ENCODE measurements around the gene DPH3. TPM values are rescaled to one million over a fixed set of nuclear protein-coding genes. Genes with fewer than 3 reads are reported as not detected.

Gene DPH3
- total RNA-seq, 1 donor from 2014 or later, result 61.5 TPM

- TF ChIP-seq CTCF (IDR thresholded peaks at IDR 0.05; ENCODE audit: insufficient read depth, low read depth, low read length) (no peak), EZH2 (IDR thresholded peaks at IDR 0.05; ENCODE audit: insufficient read depth, low read length) (no peak)
- no peak for FAIRE-seq
- no peaks in the 10 kb centered on the region for H3K27me3 Mint-ChIP-seq (ENCODE audit: low read depth, unreplicated experiment)
- H3K4me3 Mint-ChIP-seq (ENCODE audit: unreplicated experiment), result no peak overlapping the region
- Histone ChIP-seq H3K27ac (ENCODE audit: low read depth, low read length) (no peak overlapping the region), H3K27me3 (ENCODE audit: insufficient read depth, low read length) (no peaks in the 10 kb centered on the region), H3K4me3 (ENCODE audit: insufficient read depth, low read depth, low read length) (no peak overlapping the region), H3K9ac (ENCODE audit: low read length) (no peak overlapping the region), H3K4me2 (ENCODE audit: low read length) (no peak overlapping the region), H3K79me2 (ENCODE audit: insufficient read depth, low read length) (no peaks in the 10 kb centered on the region), H4K20me1 (ENCODE audit: insufficient read depth, low read length) (no peaks in the 10 kb centered on the region), H3K4me1 (ENCODE audit: insufficient read depth, low read length) (no peaks in the 10 kb centered on the region), H3K36me3 (ENCODE audit: insufficient read depth, low read length) (no peaks in the 10 kb centered on the region), H3K9me3 (ENCODE audit: insufficient read depth, low read depth, low read length) (no peaks in the 10 kb centered on the region), H2AFZ (ENCODE audit: low read depth, low read length) (no peak overlapping the region)
- H3K27ac Mint-ChIP-seq (ENCODE audit: unreplicated experiment), result no peak overlapping the region
- DNase-seq (ENCODE audit: low read depth), result no peak
- no peaks in the 10 kb centered on the region for H3K9me3 Mint-ChIP-seq (ENCODE audit: unreplicated experiment)
- peaks cover 19% of the 10 kb centered on the region for H3K36me3 Mint-ChIP-seq (ENCODE audit: low read depth, unreplicated experiment)
- peaks cover 42% of the 10 kb centered on the region for H3K4me1 Mint-ChIP-seq (ENCODE audit: low read depth, unreplicated experiment)
Observed at GRCh38 chr3:16304061-16305010, 39.6 kb upstream of the DPH3 start.

- Histone ChIP-seq H3K79me2 (ENCODE audit: insufficient read depth, low read length) (no peaks in the 10 kb centered on the region), H3K4me2 (ENCODE audit: low read length) (no peak overlapping the region), H4K20me1 (ENCODE audit: insufficient read depth, low read length) (no peaks in the 10 kb centered on the region), H3K27ac (ENCODE audit: low read depth, low read length) (no peak overlapping the region), H3K4me3 (ENCODE audit: insufficient read depth, low read depth, low read length) (no peak overlapping the region), H2AFZ (ENCODE audit: low read depth, low read length) (no peak overlapping the region), H3K27me3 (ENCODE audit: insufficient read depth, low read length) (no peaks in the 10 kb centered on the region), H3K9me3 (ENCODE audit: insufficient read depth, low read depth, low read length) (no peaks in the 10 kb centered on the region), H3K36me3 (ENCODE audit: insufficient read depth, low read length) (no peaks in the 10 kb centered on the region), H3K9ac (ENCODE audit: low read length) (no peak overlapping the region), H3K4me1 (ENCODE audit: insufficient read depth, low read length) (no peaks in the 10 kb centered on the region)
- FAIRE-seq (no peak), DNase-seq (ENCODE audit: low read depth) (peak; percentile 26)
- TF ChIP-seq EZH2 (IDR thresholded peaks at IDR 0.05; ENCODE audit: insufficient read depth, low read length) (no peak), CTCF (IDR thresholded peaks at IDR 0.05; ENCODE audit: insufficient read depth, low read depth, low read length) (no peak)
- H3K4me3 Mint-ChIP-seq (ENCODE audit: unreplicated experiment), result no peak overlapping the region
- no peaks in the 10 kb centered on the region for H3K9me3 Mint-ChIP-seq (ENCODE audit: unreplicated experiment)
- peaks cover 37% of the 10 kb centered on the region for H3K4me1 Mint-ChIP-seq (ENCODE audit: low read depth, unreplicated experiment)
- H3K27me3 Mint-ChIP-seq (ENCODE audit: low read depth, unreplicated experiment), result no peaks in the 10 kb centered on the region
- H3K27ac Mint-ChIP-seq (ENCODE audit: unreplicated experiment), result no peak overlapping the region
- peaks cover 20% of the 10 kb centered on the region for H3K36me3 Mint-ChIP-seq (ENCODE audit: low read depth, unreplicated experiment)
Observed at GRCh38 chr3:16303037-16303575, 38.4 kb upstream of the DPH3 start.
